Suppressor macrophage treated with lipopolysaccharide for 4 hours (primary cell): ENCODE data around the gene ERAP2.

ENCODE experiments used
- DNase-seq: peaks from one replicate; pipeline ENCODE4 v3.0.0-alpha.2; 2020

Gene ERAP2

DNA sequence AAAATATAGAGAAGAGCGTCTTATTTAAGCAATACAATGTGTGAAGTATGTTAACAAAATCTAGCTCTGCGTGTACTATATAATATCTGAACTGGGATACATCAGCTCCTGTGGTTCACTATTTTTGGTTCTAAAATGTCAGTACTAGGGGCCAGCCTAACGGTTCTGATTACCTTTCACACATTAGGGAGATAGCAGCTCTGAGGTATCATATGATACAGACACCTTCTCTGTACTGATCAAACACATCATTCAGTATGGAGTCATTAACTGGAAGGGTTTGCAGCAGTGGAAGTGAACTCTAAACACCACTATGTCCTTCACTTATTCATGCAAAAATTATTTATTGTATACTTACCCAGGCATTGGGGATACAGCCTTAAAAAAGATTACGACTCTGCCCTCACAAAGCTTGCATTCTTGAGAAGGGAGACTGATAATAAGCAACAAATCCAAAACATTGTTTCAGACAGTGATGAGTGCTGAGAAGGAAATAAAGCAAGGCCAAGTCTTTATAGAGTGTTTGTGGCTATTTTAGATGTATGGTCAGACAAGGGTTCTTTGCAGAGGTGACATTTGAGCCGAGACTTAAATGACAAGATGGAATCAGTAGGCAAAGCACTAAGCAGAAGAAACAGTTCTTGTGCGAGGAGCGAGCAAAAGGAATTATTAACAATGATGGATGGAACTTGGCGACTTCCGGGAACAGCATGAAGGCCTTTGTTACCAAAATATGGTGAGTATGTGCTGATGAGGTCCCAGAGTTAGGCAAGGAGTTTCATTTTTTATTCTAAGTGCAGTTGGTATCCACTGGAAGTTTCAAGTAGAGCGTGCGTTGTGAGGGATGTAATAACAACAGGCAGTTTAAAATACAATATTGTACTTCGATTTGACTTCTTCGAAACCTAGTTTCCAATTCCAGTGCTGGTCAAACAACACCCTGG lies 57.7 kb downstream of the ERAP2 start:
- DNase-seq = peak; percentile 61

DNA sequence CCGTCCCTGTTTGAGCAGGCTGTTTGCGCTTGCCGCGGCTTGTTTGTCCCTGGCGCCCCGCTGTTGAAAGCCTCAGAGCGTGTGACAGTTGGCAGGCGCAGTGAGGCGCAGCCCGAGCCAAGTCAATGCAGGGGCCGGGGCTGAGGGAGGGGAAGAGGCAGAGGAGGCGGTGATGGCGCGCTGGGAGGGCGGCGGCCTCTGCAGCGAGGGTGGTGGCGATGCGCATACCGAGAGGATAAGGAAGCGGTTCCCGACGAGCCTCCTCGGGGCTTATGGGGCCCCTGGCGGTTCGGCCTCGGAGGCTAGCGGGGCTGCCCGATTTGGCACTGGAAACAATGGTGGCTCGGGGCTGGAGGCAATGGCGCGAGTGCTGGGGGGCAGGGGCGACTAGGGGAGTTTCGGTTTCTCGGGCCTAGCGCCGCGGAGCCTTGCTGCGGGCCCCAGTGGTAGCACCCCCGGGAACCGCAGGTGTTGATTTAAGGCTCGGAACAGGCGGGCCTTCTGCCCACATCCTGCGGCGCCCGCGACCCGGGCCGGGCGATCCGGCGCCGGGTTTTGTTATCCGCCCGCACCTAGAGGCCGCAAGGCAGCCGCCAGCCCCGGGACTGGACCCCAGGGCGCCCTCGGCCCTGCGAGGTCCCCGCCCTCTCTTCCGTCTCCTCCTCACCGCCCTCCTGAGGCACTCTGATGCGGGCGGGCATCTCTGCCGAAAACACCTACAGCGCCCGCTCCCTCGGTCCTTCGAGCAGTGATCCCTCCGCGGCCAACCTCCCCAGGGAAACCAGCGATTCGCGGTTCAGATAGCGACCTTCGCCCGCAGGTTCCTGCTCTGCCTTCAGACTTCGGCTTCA lies 58.6 kb downstream of the ERAP2 start:
- DNase-seq = peak; percentile 96

- DNase-seq = peak; percentile 97
Measured at GRCh38 chr5:96935559-96936430, 59.5 kb downstream of the ERAP2 start, which contains the start of gene LNPEP. Gene LNPEP, plus strand, starts transcription at chr5:96936080. Its CDS starts 76 bp downstream, at chr5:96936156.

GRCh38 chr5:96936431-96937320 lies 60.4 kb downstream of the ERAP2 start:
- peak; percentile 60 for DNase-seq

DNA sequence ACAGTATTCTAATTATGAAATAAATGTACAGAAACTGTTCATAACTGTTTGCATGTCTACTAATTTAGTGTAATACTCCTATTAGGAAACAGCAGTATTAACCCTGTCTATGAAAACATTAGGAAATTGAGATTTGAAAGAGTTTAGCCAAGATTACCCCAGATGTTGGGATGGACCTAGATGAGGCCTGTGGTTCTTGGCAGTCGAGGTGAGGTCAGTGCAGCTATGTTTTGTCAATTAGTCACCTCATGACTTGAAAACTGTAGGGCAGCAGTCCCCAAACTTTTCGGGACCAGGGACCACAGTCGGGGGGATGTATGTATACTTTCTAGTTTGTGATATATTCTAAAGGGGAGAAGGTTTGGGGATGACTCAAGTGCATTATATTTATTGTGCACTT lies 64.3 kb downstream of the ERAP2 start:
- no peak for DNase-seq

- no peak for DNase-seq
Measured at GRCh38 chr5:96941140-96941539, 64.8 kb downstream of the ERAP2 start.

- no peak for DNase-seq
Measured at GRCh38 chr5:96942078-96942477, 65.8 kb downstream of the ERAP2 start.

DNA sequence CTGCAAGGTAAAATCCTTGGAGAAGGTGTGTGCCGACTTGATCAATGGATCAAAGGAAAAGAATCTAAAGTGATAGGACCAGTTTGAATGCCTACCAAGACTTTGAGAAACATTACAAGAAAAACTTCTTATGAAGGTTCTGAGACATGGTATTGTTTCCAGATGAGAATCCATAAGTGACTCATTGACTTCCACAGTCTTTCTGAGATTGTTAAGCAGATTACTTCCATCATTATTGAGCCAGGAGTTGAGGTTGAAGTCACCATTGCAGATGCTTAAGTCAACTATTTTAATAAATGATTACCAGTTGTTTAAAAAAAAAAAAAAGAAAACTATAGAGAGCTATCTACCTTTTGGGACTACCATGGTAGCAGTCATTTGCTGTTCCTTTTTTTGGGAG lies 66.6 kb downstream of the ERAP2 start:
- DNase-seq = no peak

- no peak for DNase-seq
Measured at GRCh38 chr5:96943799-96944198, 67.5 kb downstream of the ERAP2 start.

GRCh38 chr5:96945144-96945897 lies 69.0 kb downstream of the ERAP2 start:
- DNase-seq = no peak

DNA sequence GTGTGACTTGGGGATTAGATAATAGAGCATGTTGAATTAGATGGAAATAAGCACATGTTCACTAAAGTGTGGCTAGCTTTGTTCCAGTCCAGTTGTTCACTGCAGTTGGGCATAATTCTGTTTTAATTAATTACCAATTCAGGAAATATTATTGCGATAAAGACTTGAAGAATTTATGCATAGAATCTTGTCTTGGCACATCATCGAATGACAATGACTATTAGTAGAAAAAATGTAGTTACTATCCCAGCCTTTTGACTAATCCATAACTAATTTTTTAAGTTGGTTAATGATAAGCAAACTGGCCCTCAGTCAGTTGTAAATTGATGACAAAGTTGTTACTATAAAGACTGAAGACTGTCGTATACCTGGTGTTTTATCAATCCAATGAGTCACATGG lies 70.1 kb downstream of the ERAP2 start:
- DNase-seq = no peak

DNA sequence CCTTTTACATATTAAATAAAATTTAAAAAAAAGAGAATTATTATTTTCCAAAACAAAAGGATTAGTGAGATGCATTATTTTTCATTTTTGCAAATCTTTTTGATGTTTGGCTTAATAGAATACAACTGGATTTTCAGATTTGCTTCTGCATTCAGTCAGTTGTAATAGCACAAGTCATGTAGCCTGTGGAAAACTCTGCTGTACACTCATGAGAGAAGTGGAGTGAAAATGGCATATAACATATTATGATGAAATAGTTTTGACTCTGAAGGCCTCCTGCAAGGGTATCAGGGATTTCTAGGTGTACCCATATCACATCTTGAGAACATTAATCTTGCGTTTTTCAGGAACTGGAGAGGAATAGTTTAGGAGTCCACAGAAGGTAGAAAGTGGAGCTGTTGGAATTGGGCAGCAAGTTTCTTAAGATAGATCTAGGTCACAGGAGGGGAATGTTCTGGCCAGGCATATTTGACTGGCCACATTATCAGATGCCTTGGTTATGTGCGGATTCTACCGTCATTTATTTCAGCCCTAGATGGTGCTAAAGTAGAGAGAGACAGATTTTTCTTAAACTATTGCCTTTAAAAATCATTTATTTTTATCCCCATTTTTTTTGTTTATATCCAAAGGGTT lies 75.9 kb downstream of the ERAP2 start:
- no peak for DNase-seq

DNA sequence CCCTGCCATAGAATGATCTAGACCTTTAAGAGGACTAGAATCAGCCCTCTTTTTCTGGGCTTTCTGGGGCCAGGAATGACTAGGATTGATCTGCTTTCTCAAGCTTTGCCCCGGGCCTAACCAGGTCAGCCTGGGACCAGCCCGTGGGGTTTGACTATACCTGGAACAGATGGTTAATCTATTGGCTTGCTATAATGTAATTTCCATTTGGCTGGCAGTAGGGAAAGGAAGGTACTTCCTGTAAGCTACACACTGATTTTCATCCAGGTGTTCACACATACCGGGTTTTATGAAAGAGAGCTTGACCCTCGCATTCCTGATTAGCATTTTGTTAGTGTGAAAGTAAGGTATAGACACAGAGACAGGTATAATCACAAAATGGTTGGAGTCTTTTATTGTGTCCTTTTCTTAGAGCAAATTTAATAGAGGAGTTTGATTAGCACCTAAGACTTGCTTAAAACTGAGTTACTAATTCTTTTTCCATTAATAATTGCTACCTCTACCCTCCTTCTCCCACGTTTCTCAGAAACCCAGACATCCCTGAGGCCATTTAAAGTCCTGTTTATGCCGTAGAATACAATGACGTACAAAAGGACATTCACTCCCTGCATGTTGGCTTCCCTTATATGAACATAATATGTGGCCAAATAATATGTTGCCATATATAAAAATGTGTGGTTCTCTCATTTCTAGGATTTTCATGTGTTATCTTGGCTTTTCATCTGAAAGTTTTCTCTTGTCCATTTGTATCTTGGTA lies 76.9 kb downstream of the ERAP2 start:
- no peak for DNase-seq

- DNase-seq = no peak
Measured at GRCh38 chr5:96957254-96958049, 81.2 kb downstream of the ERAP2 start.

- DNase-seq = no peak
Measured at GRCh38 chr5:96958977-96959376, 82.7 kb downstream of the ERAP2 start.

DNA sequence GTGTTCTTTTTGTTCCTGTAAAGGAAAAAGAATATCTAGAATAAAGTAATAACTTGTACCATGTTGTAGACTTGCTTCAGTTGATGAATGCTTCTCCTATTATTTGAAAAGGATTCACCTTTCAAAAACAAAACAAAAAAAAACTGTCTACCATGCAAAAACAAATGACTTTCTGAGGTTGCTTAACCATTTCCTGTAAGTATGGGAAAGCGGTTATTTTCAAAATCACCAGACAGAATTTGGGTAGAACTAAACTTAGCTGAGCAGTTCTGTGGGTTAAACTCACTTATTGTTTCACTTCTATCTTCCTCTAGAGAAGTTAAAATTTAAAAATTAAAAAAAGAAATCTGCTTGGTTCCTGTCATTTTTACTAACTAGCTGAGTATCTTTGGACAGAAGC lies 84.8 kb downstream of the ERAP2 start:
- DNase-seq = peak; percentile 78

DNA sequence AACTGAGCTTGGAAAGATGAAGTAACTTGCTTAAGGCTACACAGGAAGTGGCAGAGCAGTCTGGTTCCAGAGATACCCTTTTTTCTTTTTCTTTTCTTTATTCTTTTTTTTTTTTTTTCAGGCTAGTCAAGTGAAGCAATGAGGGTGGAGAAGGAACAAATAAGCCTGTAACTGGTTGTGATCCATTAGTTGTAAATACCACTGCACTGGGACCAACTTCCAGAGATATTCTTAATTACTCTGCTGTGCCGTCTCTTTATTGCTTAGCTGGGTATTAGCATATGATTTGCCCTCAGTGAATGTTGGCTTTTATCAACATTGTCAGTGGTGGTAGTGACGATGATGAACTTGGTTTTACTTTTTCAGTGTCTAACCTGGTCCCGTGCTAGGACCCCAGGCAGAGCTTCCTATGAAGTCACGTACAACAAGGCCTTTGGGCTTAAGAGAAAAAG lies 86.3 kb downstream of the ERAP2 start:
- no peak for DNase-seq

DNA sequence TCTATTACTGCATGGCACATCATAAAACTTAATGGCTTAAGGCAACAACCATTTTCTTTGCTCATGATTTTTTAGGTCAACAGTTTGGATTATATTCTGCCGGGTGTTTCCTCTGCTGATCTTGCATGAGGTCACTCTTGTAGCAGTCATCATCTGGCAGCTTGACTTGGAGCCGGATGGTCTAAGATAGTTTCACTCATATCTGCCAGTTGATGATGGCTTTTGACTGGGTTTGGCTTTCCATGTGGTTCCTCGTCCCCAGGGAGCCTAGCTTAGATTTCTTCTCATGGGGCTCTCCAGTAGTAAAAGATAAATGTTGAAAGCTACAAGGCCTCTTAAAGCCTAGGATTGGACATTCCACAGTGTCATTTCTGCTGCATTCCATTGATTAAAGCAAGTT lies 87.0 kb downstream of the ERAP2 start:
- DNase-seq = peak; percentile 80

DNA sequence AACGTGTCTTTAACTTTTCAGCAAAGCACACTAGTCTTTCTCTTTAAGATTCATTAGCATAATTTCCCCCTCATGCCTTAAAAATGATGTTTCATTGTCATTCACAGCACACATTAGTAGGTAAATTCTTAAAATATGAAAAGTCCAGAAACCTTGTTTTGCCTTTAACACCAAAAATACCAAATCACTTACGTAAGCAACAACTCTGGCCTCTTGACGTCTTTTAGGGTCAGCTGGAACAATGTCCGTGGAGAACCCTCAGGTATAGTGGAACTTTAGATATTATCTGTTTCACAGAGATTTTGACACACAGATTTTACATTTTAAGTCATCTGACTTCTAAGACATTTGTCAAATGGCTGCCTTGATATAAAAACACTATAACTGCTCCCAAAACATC lies 90.5 kb downstream of the ERAP2 start:
- DNase-seq = no peak
